GM23338 (cell line): Measurements from ENCODE around the gene AIRE. TPM values are rescaled to one million over a fixed set of nuclear protein-coding genes. Genes with fewer than 3 reads are reported as not detected.
A peak's percentile ranks its signal among the peaks of the same experiment; 100 is the strongest.
"Not testable (repeated sequence)": the region's sequence is repeated elsewhere in the genome, so short reads cannot be mapped to it uniquely, and the experiment has no call there.

Source experiments
- ATAC-seq: fragments of 200-7000 bp; cut with Tn5 transposase; 3 replicates; pipeline ENCODE4 v1.9.1; 2020
- DNase-seq: peaks from one replicate; pipeline ENCODE4 v3.0.0-alpha.2; 2015; ENCODE audit warnings: low spot score
- H2AFZ ChIP-seq: fragments of 200-600 bp; sonication (generic); 2 replicates; pipeline ENCODE4 v1.8.0; 2016; ENCODE audit warnings: antibody characterized with exemption, mild to moderate bottlenecking, moderate library complexity
- H3F3A ChIP-seq: fragments of 200-600 bp; sonication (generic); replicated peaks from 2 replicates; pipeline ENCODE4 v1.8.0; 2017; ENCODE audit warnings: antibody characterized with exemption, mixed run types, low read depth
- H3K27ac ChIP-seq: fragments of 200-600 bp; sonication (generic); 2 replicates; pipeline ENCODE4 v1.6.1; 2016; ENCODE audit warnings: low read depth
- H3K27me3 ChIP-seq: fragments of 200-600 bp; sonication (generic); 2 replicates; pipeline ENCODE4 v1.8.0; 2016; ENCODE audit warnings: mild to moderate bottlenecking, mixed run types, moderate library complexity; ENCODE audit not compliant: insufficient read depth
- H3K36me3 ChIP-seq: fragments of 200-600 bp; sonication (generic); 2 replicates; pipeline ENCODE4 v1.8.0; 2016; ENCODE audit warnings: mild to moderate bottlenecking; ENCODE audit not compliant: insufficient read depth
- H3K4me1 ChIP-seq: fragments of 200-600 bp; sonication (generic); 2 replicates; pipeline ENCODE4 v1.8.0; 2016; ENCODE audit warnings: mild to moderate bottlenecking, moderate library complexity; ENCODE audit not compliant: insufficient read depth
- H3K4me2 ChIP-seq: fragments of 200-600 bp; sonication (generic); 2 replicates; pipeline ENCODE4 v1.7.1; 2017; ENCODE audit warnings: mixed run types
- H3K4me3 ChIP-seq: fragments of 200-600 bp; sonication (generic); 2 replicates; pipeline ENCODE4 v1.6.1; 2016; ENCODE audit warnings: mixed run types
- H3K79me2 ChIP-seq: fragments of 200-600 bp; sonication (generic); replicated peaks from 2 replicates; pipeline ENCODE4 v1.8.0; 2017; ENCODE audit warnings: mild to moderate bottlenecking; ENCODE audit not compliant: insufficient read depth
- H3K9me2 ChIP-seq: fragments of 200-600 bp; sonication (generic); 2 replicates; pipeline ENCODE4 v1.8.0; 2017; ENCODE audit not compliant: insufficient read depth
- H4K20me1 ChIP-seq: fragments of 200-600 bp; sonication (generic); replicated peaks from 2 replicates; pipeline ENCODE4 v1.8.0; 2017; ENCODE audit warnings: mild to moderate bottlenecking; ENCODE audit not compliant: insufficient read depth
- H3K27ac Mint-ChIP-seq: 2 replicates; pipeline ENCODE4 v1.8.0; 2020; ENCODE audit warnings: inconsistent platforms, mild to moderate bottlenecking, moderate library complexity, mixed read lengths
- H3K27me3 Mint-ChIP-seq: 3 replicates; pipeline ENCODE4 v1.8.0; 2022; ENCODE audit warnings: low read depth, mild to moderate bottlenecking, moderate library complexity, mixed read lengths, inconsistent platforms; ENCODE audit not compliant: insufficient read depth, poor library complexity
- H3K36me3 Mint-ChIP-seq: 3 replicates; pipeline ENCODE4 v1.8.0; 2021; ENCODE audit warnings: low read depth, mild to moderate bottlenecking, inconsistent platforms, moderate library complexity, mixed read lengths
- H3K4me1 Mint-ChIP-seq: 3 replicates; pipeline ENCODE4 v1.8.0; 2020; ENCODE audit warnings: mild to moderate bottlenecking, inconsistent platforms, mixed read lengths
- H3K4me3 Mint-ChIP-seq: 3 replicates; pipeline ENCODE4 v1.8.0; 2021; ENCODE audit warnings: moderate library complexity, mild to moderate bottlenecking, inconsistent platforms, mixed read lengths
- H3K9me3 Mint-ChIP-seq: 3 replicates; pipeline ENCODE4 v1.8.0; 2020; ENCODE audit warnings: moderate library complexity, mild to moderate bottlenecking, inconsistent platforms, mixed read lengths
- CREB1 ChIP-seq: fragments of 250-450 bp; sonication (Bioruptor Pico); IDR thresholded peaks from 2 replicates; pipeline ENCODE4 v1.5.0; 2020; ENCODE audit warnings: low read depth, mild to moderate bottlenecking, moderate library complexity
- EZH2phosphoT487 ChIP-seq: fragments of 200-600 bp; sonication (generic); IDR thresholded peaks from one replicate; pipeline ENCODE4 v1.8.1; 2018; ENCODE audit warnings: antibody characterized with exemption; ENCODE audit not compliant: unreplicated experiment
- POLR2AphosphoS5 ChIP-seq: IDR thresholded peaks from 2 replicates; pipeline ENCODE4 v1.6.1; 2016; ENCODE audit warnings: antibody characterized with exemption, low read depth
- STAT1 ChIP-seq: IDR thresholded peaks from one replicate; pipeline ENCODE4 v1.6.1; 2016; ENCODE audit warnings: antibody characterized with exemption; ENCODE audit not compliant: unreplicated experiment
- ZNF114 ChIP-seq: fragments of 250-450 bp; sonication (Bioruptor Pico); IDR thresholded peaks from 2 replicates; pipeline ENCODE4 v1.5.0; 2020; ENCODE audit warnings: mild to moderate bottlenecking, moderate library complexity
- ZNF331 ChIP-seq: fragments of 250-450 bp; sonication (Bioruptor Pico); IDR thresholded peaks from 2 replicates; pipeline ENCODE4 v1.5.0; 2020; ENCODE audit warnings: low read depth, mild to moderate bottlenecking, moderate library complexity
- long read RNA-seq: library from polyadenylated mRNA; unstranded; transcript quantifications from one replicate; pipeline ENCODE4 v2.0.0, GENCODE V29; 2020; ENCODE audit not compliant: unreplicated experiment
- polyA plus RNA-seq: library from polyadenylated mRNA; unstranded; fragments of >200 nt; fragmentation: Nextera tagmentation; extraction: Ambion mirVana; gene quantifications from 2 replicates; pipeline ENCODE4 v1.2.1, GENCODE V29; 2016
- total RNA-seq: library from RNA; depleted of rRNA; stranded (reverse); fragments of >200 nt; shearing (Covaris generic); gene quantifications from 2 replicates; pipeline ENCODE4 v1.2.3, GENCODE V29; 2014; rRNA removed
- TF ChIP-seq, protein P1 (sequence below): IDR thresholded peaks from one replicate; pipeline ENCODE4 v1.6.1; 2018; ENCODE audit warnings: antibody characterized with exemption; ENCODE audit not compliant: unreplicated experiment
- TF ChIP-seq, protein P2 (sequence below): fragments of 250-450 bp; sonication (Bioruptor Pico); IDR thresholded peaks from 2 replicates; pipeline ENCODE4 v1.5.0; 2020; ENCODE audit warnings: mild to moderate bottlenecking, moderate library complexity
- TF ChIP-seq, protein P3 (sequence below): IDR thresholded peaks from 2 replicates; pipeline ENCODE4 v1.6.1; 2016; ENCODE audit warnings: antibody characterized with exemption

The AIRE gene
- 0.10 TPM in 1 of 2 replicates, not detected in the other for total RNA-seq
- polyA plus RNA-seq, result not detected in 2 replicates
- long read RNA-seq, result 0 reads

DNA sequence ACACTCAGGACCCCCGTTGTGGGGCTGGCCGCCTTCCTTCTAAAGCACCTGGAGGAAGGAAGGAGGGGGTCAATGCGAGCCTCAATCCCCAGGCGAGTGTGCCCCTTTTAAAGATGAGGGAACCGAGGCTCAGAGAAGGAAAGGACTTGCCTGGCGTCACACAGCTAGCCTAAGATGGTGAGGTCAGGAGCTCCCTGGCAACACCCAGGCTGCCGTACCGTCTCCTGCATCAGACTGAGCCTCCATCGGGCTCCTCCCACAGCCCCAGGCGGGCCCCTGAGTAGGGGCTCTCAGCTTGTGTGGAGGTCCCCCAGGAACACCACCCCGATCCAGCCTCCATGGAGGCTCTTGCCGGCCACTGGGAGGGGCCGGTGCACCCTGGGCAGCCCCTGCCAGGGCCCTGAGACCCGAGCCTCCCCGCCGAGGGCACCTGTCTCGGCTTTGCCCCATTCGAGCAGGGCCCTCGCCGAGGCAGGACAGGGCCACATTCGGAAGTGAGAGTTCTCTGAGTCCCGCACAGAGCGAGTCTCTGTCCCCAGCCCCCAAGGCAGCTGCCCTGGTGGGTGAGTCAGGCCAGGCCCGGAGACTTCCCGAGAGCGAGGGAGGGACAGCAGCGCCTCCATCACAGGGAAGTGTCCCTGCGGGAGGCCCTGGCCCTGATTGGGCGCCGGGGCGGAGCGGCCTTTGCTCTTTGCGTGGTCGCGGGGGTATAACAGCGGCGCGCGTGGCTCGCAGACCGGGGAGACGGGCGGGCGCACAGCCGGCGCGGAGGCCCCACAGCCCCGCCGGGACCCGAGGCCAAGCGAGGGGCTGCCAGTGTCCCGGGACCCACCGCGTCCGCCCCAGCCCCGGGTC, at the start of gene AIRE:
AIRE (plus strand) TSS at position 739 of the 855 bp plus-strand sequence. CDS start 131 bp downstream, outside the sequence.
- H3K4me1 ChIP-seq, result peaks cover 5% of the 10 kb centered on the region
- peaks cover 11% of the 10 kb centered on the region; the same call in 1 of the 2 replicates for H3K27me3 ChIP-seq
- Mint-ChIP-seq H3K4me3 (peak within 1 kb of the TSS; percentile 58; the same call in 2 of the 3 replicates), H3K9me3 (no peaks in the 10 kb centered on the region), H3K27ac (no peak within 1 kb of the TSS), H3K27me3 (peaks cover 11% of the 10 kb centered on the region), H3K4me1 (peaks cover 16% of the 10 kb centered on the region), H3K36me3 (no peaks in the 10 kb centered on the region)
- no peaks in the 10 kb centered on the region for H4K20me1 ChIP-seq
- DNase-seq (peak; percentile 59), ATAC-seq (peak; percentile 59)
- H3K9me2 ChIP-seq, result no peaks in the 10 kb centered on the region
- no peaks in the 10 kb centered on the region for H3K36me3 ChIP-seq
- H3K4me2 ChIP-seq, result peak within 1 kb of the TSS; percentile 80
- TF ChIP-seq, protein P1, sequence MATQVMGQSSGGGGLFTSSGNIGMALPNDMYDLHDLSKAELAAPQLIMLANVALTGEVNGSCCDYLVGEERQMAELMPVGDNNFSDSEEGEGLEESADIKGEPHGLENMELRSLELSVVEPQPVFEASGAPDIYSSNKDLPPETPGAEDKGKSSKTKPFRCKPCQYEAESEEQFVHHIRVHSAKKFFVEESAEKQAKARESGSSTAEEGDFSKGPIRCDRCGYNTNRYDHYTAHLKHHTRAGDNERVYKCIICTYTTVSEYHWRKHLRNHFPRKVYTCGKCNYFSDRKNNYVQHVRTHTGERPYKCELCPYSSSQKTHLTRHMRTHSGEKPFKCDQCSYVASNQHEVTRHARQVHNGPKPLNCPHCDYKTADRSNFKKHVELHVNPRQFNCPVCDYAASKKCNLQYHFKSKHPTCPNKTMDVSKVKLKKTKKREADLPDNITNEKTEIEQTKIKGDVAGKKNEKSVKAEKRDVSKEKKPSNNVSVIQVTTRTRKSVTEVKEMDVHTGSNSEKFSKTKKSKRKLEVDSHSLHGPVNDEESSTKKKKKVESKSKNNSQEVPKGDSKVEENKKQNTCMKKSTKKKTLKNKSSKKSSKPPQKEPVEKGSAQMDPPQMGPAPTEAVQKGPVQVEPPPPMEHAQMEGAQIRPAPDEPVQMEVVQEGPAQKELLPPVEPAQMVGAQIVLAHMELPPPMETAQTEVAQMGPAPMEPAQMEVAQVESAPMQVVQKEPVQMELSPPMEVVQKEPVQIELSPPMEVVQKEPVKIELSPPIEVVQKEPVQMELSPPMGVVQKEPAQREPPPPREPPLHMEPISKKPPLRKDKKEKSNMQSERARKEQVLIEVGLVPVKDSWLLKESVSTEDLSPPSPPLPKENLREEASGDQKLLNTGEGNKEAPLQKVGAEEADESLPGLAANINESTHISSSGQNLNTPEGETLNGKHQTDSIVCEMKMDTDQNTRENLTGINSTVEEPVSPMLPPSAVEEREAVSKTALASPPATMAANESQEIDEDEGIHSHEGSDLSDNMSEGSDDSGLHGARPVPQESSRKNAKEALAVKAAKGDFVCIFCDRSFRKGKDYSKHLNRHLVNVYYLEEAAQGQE, result no peak
- TF ChIP-seq ZNF114 (no peak), CREB1 (CRISPR knock-in tag) (no peak), EZH2phosphoT487 (no peak), ZNF331 (CRISPR knock-in tag) (no peak), POLR2AphosphoS5 (no peak), STAT1 (no peak)
- TF ChIP-seq, protein P2, sequence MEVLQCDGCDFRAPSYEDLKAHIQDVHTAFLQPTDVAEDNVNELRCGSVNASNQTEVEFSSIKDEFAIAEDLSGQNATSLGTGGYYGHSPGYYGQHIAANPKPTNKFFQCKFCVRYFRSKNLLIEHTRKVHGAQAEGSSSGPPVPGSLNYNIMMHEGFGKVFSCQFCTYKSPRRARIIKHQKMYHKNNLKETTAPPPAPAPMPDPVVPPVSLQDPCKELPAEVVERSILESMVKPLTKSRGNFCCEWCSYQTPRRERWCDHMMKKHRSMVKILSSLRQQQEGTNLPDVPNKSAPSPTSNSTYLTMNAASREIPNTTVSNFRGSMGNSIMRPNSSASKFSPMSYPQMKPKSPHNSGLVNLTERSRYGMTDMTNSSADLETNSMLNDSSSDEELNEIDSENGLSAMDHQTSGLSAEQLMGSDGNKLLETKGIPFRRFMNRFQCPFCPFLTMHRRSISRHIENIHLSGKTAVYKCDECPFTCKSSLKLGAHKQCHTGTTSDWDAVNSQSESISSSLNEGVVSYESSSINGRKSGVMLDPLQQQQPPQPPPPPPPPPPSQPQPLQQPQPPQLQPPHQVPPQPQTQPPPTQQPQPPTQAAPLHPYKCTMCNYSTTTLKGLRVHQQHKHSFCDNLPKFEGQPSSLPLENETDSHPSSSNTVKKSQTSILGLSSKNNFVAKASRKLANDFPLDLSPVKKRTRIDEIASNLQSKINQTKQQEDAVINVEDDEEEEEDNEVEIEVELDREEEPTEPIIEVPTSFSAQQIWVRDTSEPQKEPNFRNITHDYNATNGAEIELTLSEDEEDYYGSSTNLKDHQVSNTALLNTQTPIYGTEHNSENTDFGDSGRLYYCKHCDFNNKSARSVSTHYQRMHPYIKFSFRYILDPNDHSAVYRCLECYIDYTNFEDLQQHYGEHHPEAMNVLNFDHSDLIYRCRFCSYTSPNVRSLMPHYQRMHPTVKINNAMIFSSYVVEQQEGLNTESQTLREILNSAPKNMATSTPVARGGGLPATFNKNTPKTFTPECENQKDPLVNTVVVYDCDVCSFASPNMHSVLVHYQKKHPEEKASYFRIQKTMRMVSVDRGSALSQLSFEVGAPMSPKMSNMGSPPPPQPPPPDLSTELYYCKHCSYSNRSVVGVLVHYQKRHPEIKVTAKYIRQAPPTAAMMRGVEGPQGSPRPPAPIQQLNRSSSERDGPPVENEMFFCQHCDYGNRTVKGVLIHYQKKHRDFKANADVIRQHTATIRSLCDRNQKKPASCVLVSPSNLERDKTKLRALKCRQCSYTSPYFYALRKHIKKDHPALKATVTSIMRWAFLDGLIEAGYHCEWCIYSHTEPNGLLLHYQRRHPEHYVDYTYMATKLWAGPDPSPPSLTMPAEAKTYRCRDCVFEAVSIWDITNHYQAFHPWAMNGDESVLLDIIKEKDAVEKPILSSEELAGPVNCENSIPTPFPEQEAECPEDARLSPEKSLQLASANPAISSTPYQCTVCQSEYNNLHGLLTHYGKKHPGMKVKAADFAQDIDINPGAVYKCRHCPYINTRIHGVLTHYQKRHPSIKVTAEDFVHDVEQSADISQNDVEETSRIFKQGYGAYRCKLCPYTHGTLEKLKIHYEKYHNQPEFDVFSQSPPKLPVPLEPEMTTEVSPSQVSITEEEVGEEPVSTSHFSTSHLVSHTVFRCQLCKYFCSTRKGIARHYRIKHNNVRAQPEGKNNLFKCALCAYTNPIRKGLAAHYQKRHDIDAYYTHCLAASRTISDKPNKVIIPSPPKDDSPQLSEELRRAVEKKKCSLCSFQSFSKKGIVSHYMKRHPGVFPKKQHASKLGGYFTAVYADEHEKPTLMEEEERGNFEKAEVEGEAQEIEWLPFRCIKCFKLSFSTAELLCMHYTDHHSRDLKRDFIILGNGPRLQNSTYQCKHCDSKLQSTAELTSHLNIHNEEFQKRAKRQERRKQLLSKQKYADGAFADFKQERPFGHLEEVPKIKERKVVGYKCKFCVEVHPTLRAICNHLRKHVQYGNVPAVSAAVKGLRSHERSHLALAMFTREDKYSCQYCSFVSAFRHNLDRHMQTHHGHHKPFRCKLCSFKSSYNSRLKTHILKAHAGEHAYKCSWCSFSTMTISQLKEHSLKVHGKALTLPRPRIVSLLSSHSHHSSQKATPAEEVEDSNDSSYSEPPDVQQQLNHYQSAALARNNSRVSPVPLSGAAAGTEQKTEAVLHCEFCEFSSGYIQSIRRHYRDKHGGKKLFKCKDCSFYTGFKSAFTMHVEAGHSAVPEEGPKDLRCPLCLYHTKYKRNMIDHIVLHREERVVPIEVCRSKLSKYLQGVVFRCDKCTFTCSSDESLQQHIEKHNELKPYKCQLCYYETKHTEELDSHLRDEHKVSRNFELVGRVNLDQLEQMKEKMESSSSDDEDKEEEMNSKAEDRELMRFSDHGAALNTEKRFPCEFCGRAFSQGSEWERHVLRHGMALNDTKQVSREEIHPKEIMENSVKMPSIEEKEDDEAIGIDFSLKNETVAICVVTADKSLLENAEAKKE (CRISPR knock-in tag), result no peak
- TF ChIP-seq, protein P3, sequence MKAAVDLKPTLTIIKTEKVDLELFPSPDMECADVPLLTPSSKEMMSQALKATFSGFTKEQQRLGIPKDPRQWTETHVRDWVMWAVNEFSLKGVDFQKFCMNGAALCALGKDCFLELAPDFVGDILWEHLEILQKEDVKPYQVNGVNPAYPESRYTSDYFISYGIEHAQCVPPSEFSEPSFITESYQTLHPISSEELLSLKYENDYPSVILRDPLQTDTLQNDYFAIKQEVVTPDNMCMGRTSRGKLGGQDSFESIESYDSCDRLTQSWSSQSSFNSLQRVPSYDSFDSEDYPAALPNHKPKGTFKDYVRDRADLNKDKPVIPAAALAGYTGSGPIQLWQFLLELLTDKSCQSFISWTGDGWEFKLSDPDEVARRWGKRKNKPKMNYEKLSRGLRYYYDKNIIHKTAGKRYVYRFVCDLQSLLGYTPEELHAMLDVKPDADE, result no peak
- peak within 1 kb of the TSS; percentile 57 for H3K4me3 ChIP-seq
- H3K79me2 ChIP-seq, result no peaks in the 10 kb centered on the region
- no peaks in the 10 kb centered on the region for H3F3A ChIP-seq
- H3K27ac ChIP-seq, result no peak within 1 kb of the TSS
- peak within 1 kb of the TSS; percentile 90 for H2AFZ ChIP-seq

DNA sequence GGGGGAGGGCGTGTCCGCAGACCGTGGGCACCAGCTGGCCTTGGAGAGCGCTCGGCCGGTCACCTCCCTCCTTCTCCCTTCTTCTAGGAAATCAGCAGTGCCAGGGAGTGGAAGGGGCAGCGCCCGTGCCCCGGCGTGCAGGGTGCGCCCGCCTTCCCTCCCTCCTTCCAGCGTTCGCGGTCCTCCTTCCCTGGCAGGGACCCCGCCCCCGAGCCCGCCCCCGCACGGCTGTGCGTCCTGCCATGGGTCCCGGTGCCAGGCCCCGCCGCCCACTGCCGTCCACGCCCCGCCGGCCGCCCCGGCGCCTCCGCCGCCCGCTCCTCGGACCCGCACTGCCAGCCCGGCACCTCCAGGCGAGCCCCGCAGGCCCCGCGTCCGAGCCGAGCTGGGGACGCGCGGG, 45.3 kb upstream of the AIRE start:
- H3F3A ChIP-seq, H3K36me3 ChIP-seq, H2AFZ ChIP-seq, H3K27me3 Mint-ChIP-seq, H3K4me2 ChIP-seq, H3K4me1 ChIP-seq, H3K27me3 ChIP-seq, H3K4me3 Mint-ChIP-seq, H3K4me1 Mint-ChIP-seq, H3K79me2 ChIP-seq, H4K20me1 ChIP-seq, H3K27ac Mint-ChIP-seq, H3K9me3 Mint-ChIP-seq, DNase-seq, H3K4me3 ChIP-seq, H3K36me3 Mint-ChIP-seq, H3K27ac ChIP-seq, H3K9me2 ChIP-seq: not testable (repeated sequence)
- ATAC-seq, result peak; percentile 2
